Bone marrow (tissue), 2 donors: ENCODE data around the gene C10orf67.
"Not testable (repeated sequence)": the region's sequence is repeated elsewhere in the genome, so short reads cannot be mapped to it uniquely, and the experiment has no call there.

Source experiments
- DNase-seq, 2 donors: peaks; one replicate each; lab custom pipeline; 2025; lab: John Stamatoyannopoulos, UW

Gene C10orf67

GRCh38 chr10:23344241-23344841 is at the start of gene C10orf67:
Gene C10orf67, minus strand, starts transcription at chr10:23344797. Its CDS starts 23 bp downstream, at chr10:23344774.
- DNase-seq = no peak

GRCh38 chr10:23391821-23392220 is 47.2 kb upstream of the C10orf67 start:
- no peak for DNase-seq

- DNase-seq = no peak
Measured at GRCh38 chr10:23390809-23391208, 46.2 kb upstream of the C10orf67 start.

GRCh38 chr10:23390408-23390807 is 45.8 kb upstream of the C10orf67 start:
- DNase-seq = not testable (repeated sequence)

- not testable (repeated sequence) for DNase-seq
Measured at GRCh38 chr10:23387516-23387915, 42.9 kb upstream of the C10orf67 start.

DNA sequence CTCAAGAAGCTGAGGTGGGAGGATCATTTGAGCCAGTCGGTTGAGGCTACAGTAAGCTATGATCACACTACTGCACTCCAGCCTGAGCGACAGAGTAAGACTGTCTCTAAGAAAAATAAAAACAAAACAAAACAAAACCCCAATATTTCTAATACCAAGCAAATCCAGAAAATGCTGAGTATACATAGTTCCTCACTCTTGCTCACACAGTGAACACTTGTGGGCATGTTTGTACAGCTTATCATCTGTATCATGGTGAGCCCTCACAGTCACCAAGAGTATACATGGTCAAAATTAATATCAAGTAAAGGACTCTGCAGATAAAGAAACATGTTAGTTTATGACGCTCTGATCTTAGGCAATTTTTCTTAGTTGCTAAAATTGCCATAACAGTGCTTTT is 41.5 kb upstream of the C10orf67 start:
- DNase-seq = no peak

- DNase-seq = no peak
Measured at GRCh38 chr10:23384364-23384763, 39.8 kb upstream of the C10orf67 start.

GRCh38 chr10:23383637-23384036 is 39.0 kb upstream of the C10orf67 start:
- DNase-seq = no peak

DNA sequence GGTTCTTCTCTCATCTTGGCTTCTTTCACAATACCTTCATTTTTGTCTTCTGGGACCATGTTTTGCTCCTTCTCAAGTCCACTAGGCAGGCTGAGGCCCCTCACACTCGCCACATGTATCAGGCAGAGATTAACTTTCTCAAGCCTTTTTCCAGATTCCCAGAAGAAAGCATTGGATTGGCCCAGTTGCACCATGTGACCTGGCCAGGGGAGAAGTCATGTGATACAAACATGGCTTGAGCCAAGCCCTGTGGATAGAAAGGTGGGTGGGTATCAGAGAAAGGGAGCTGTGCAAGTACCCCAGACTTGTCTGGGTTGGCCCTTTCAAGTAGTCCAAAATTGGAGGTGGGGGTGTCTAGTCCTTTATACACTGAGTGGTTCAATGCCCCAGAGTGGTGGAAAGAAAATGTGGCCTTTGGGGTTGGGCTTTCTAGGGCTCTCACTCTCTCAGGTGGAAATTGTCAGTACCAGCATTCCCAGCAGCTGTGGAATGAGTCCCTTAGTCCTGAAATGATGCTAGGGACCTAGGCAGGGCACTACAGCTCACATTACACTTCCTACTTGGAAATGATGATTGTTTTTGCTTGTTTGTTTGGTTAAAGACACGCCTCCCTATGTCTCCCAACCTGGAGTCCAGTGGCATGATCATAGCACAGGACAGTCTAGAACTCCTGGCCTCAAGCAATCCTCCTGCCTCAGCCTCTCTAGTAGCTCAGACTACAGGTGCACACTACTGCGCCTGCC is 36.9 kb upstream of the C10orf67 start:
- no peak for DNase-seq

DNA sequence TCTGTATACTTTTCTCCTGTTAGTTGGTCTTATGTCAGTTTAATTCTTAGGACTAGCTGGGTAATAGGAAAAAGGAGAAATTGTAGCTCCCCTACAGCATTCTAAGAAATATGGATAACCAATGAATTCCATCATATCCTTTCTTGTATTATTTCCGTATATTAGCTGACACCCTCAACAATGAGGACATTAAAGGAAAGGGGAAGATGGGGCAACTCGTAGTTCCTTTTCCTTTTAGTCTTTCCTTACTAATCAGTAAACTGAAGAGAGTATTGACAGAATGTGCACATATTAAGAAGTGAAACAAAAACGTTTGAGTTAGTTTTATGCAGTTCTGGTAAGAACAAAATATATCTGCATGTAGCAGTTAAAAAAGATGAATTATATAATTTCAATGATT is 35.1 kb upstream of the C10orf67 start:
- DNase-seq = no peak

DNA sequence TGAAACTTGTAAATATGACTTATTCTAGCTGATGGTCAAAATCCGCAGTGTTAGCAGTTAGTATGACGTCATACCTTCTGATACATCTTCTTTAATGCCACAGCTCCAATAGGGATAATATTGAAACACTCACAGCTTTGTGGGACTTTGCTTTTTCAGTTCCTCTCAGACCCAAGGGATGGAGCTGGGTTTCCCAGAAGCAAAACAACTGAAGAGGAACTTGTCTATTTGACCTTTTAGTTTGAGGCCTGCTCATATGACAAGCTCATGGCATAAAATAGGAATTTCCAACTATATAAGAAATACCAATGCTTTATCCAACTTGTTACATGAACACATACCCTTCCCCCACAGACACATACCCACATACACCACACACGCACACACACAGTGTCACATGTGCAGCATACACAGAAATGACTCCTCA is 31.6 kb upstream of the C10orf67 start:
- no peak for DNase-seq

DNA sequence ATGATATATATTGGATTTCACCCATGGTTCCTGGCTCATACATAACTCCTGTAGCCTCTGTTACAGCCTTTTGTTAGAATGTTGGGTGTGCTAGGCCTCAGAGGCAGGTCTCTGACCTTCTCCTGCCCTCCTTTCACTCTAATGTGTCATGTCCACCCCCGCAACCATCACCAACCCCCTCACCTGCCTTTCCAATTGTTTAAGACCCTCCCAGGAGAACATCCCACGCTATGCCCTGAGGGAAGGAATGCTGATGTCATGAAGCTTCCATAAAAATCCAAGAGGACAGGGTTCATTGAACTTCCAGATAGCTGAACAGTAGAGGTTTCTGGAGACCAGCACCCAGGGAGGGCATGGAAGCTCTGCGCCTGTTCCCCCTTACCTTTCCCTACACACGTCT is 30.8 kb upstream of the C10orf67 start:
- DNase-seq = no peak

- DNase-seq = no peak
Measured at GRCh38 chr10:23373156-23373555, 28.6 kb upstream of the C10orf67 start.

- DNase-seq = no peak
Measured at GRCh38 chr10:23371073-23371472, 26.5 kb upstream of the C10orf67 start.

GRCh38 chr10:23370106-23370505 is 25.5 kb upstream of the C10orf67 start:
- no peak for DNase-seq

GRCh38 chr10:23368816-23369640 is 24.4 kb upstream of the C10orf67 start:
- DNase-seq = no peak

- no peak for DNase-seq
Measured at GRCh38 chr10:23367896-23368595, 23.4 kb upstream of the C10orf67 start.

GRCh38 chr10:23365417-23366030 is 20.9 kb upstream of the C10orf67 start:
- DNase-seq = not testable (repeated sequence)

GRCh38 chr10:23364378-23364777 is 19.8 kb upstream of the C10orf67 start:
- no peak for DNase-seq

GRCh38 chr10:23363793-23364135 is 19.2 kb upstream of the C10orf67 start:
- DNase-seq = no peak

GRCh38 chr10:23362879-23363792 is 18.5 kb upstream of the C10orf67 start:
- DNase-seq = no peak
